ENCODE measurements around the gene BMP7.

The BMP7 gene

GRCh38 chr20:57310821-57311514 lies 44.5 kb upstream of the BMP7 start:
- DNase-seq (ENCODE audit: insufficient read length, low spot score) (no peak), FAIRE-seq (no peak)
- TF ChIP-seq, protein P1, sequence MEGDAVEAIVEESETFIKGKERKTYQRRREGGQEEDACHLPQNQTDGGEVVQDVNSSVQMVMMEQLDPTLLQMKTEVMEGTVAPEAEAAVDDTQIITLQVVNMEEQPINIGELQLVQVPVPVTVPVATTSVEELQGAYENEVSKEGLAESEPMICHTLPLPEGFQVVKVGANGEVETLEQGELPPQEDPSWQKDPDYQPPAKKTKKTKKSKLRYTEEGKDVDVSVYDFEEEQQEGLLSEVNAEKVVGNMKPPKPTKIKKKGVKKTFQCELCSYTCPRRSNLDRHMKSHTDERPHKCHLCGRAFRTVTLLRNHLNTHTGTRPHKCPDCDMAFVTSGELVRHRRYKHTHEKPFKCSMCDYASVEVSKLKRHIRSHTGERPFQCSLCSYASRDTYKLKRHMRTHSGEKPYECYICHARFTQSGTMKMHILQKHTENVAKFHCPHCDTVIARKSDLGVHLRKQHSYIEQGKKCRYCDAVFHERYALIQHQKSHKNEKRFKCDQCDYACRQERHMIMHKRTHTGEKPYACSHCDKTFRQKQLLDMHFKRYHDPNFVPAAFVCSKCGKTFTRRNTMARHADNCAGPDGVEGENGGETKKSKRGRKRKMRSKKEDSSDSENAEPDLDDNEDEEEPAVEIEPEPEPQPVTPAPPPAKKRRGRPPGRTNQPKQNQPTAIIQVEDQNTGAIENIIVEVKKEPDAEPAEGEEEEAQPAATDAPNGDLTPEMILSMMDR (IDR thresholded peaks at IDR 0.05; ENCODE audit: insufficient read depth, missing control alignments) = no peak

- DNase-seq (ENCODE audit: insufficient read length, low spot score) (no peak), FAIRE-seq (no peak)
- TF ChIP-seq, protein P1 (IDR thresholded peaks at IDR 0.05; ENCODE audit: insufficient read depth, missing control alignments) = no peak
Measured at GRCh38 chr20:57309544-57310115, 43.2 kb upstream of the BMP7 start.

- DNase-seq (ENCODE audit: insufficient read length, low spot score) = no peak
- FAIRE-seq = no peak
- TF ChIP-seq, protein P1 (IDR thresholded peaks at IDR 0.05; ENCODE audit: insufficient read depth, missing control alignments) = no peak
Measured at GRCh38 chr20:57308451-57309271, 42.2 kb upstream of the BMP7 start.

DNA sequence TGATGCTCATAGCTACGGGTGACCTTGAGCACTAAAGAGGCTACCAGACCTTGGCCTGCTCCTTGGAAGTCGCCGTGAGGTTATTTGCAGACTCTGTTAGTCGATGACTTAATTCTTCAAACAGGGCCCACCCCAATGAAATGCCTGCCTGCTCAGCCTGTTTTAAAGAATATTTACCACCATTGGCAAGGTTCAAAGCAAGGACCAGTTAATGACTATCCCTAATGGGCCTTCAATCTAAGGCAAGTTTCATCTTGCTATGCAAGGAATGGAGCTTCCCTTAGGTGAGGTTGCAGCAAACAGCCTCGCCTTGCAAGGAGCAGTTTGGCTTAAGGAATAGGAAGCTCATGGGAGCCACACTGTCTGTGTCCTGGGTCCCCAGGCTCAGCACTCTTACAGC lies 40.3 kb upstream of the BMP7 start:
- FAIRE-seq (no peak), DNase-seq (ENCODE audit: insufficient read length, low spot score) (no peak)
- TF ChIP-seq, protein P1 (IDR thresholded peaks at IDR 0.05; ENCODE audit: insufficient read depth, missing control alignments) = no peak

DNA sequence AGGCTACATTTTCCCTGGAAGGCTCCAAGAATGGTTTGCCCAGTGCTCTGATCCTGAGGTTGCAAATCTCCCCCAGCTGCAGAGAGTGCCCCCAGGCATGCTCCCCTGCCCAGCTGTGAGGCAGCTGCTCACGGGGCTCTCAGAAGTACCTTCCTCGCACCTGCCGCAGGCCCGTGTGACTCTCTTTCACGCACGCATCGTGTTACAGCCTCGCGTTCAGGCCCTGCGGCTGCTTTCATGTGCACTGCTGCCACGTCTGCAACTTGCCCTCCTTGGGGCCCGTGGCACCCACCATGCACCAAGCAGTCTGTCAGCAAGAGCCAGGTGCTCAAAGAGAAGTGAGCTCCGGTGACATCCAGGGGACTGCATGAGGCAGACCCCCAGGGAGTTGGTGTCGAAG lies 34.6 kb upstream of the BMP7 start:
- TF ChIP-seq, protein P1 (IDR thresholded peaks at IDR 0.05; ENCODE audit: insufficient read depth, missing control alignments) = no peak
- DNase-seq (ENCODE audit: insufficient read length, low spot score) (no peak), FAIRE-seq (no peak)

GRCh38 chr20:57298457-57298856 lies 32.0 kb upstream of the BMP7 start:
- FAIRE-seq (no peak), DNase-seq (ENCODE audit: insufficient read length, low spot score) (no peak)
- TF ChIP-seq, protein P1 (IDR thresholded peaks at IDR 0.05; ENCODE audit: insufficient read depth, missing control alignments) = no peak

All from D721Med (cell line).